Glutamatergic neuron (in vitro differentiated cells): ENCODE results near the gene CNTF. TPM values are rescaled to one million over a fixed set of nuclear protein-coding genes. Genes with fewer than 3 reads are reported as not detected.

Experiments used
- DNase-seq: peaks from one replicate; pipeline ENCODE4 v3.0.0; 2022
- H3K27ac Mint-ChIP-seq: one replicate; pipeline ENCODE4 v1.8.0; 2020; ENCODE audit warnings: mild to moderate bottlenecking, mixed read lengths, inconsistent platforms; ENCODE audit not compliant: unreplicated experiment
- H3K27me3 Mint-ChIP-seq: one replicate; pipeline ENCODE4 v1.8.0; 2020; ENCODE audit warnings: mild to moderate bottlenecking, moderate library complexity, mixed read lengths, inconsistent platforms; ENCODE audit not compliant: unreplicated experiment
- H3K36me3 Mint-ChIP-seq: one replicate; pipeline ENCODE4 v1.8.0; 2020; ENCODE audit warnings: mild to moderate bottlenecking, mixed read lengths, inconsistent platforms; ENCODE audit not compliant: unreplicated experiment
- H3K4me1 Mint-ChIP-seq: one replicate; pipeline ENCODE4 v1.8.0; 2020; ENCODE audit warnings: mild to moderate bottlenecking, low read depth, mixed read lengths, inconsistent platforms; ENCODE audit not compliant: unreplicated experiment
- H3K4me3 Mint-ChIP-seq: one replicate; pipeline ENCODE4 v1.8.0; 2020; ENCODE audit warnings: mild to moderate bottlenecking, mixed read lengths, inconsistent platforms; ENCODE audit not compliant: unreplicated experiment
- H3K9me3 Mint-ChIP-seq: one replicate; pipeline ENCODE4 v1.8.0; 2020; ENCODE audit warnings: mild to moderate bottlenecking, moderate library complexity, mixed read lengths, inconsistent platforms; ENCODE audit not compliant: unreplicated experiment
- CTCF ChIP-seq: fragments of 200-600 bp; sonication (generic); IDR thresholded peaks from one replicate; pipeline ENCODE4 v1.5.0; 2021; ENCODE audit not compliant: partially characterized antibody, unreplicated experiment
- total RNA-seq: library from RNA; stranded (reverse); fragmentation: NEBNext Ultra II Directional; extraction: Animal tissue kit (Norgen Biotek cat#: 25700); gene quantifications from one replicate; pipeline ENCODE4 v1.2.1, GENCODE V29; 2021; ENCODE audit not compliant: unreplicated experiment

Gene CNTF
- total RNA-seq, 1 donor from 2014 or later: 4.6 TPM

GRCh38 chr11:58579192-58580129, 43.0 kb upstream of the CNTF start:
- Mint-ChIP-seq H3K36me3 (no peaks in the 10 kb centered on the region), H3K27ac (peak overlapping the region; percentile 100), H3K9me3 (peaks cover 20% of the 10 kb centered on the region), H3K4me3 (peak overlapping the region; percentile 99), H3K27me3 (peaks cover 24% of the 10 kb centered on the region), H3K4me1 (peaks cover 15% of the 10 kb centered on the region)
- peak; percentile 94 for DNase-seq
- peak; percentile 61 for TF ChIP-seq CTCF

GRCh38 chr11:58580311-58580710, 42.2 kb upstream of the CNTF start:
- Mint-ChIP-seq H3K27ac (peak overlapping the region; percentile 100), H3K4me1 (peaks cover 15% of the 10 kb centered on the region), H3K36me3 (no peaks in the 10 kb centered on the region), H3K9me3 (peaks cover 20% of the 10 kb centered on the region), H3K27me3 (peaks cover 24% of the 10 kb centered on the region), H3K4me3 (peak overlapping the region; percentile 99)
- DNase-seq: no peak
- TF ChIP-seq CTCF: no peak

GRCh38 chr11:58582437-58582836, 40.0 kb upstream of the CNTF start:
- Mint-ChIP-seq H3K9me3 (peaks cover 17% of the 10 kb centered on the region), H3K36me3 (no peaks in the 10 kb centered on the region), H3K4me1 (peaks cover 9% of the 10 kb centered on the region), H3K27me3 (peaks cover 20% of the 10 kb centered on the region), H3K4me3 (peak overlapping the region; percentile 47), H3K27ac (no peak overlapping the region)
- no peak for TF ChIP-seq CTCF
- DNase-seq: no peak

- TF ChIP-seq CTCF: no peak
- no peaks in the 10 kb centered on the region for H3K36me3 Mint-ChIP-seq
- no peak for DNase-seq
- H3K27ac Mint-ChIP-seq: no peak overlapping the region
- peaks cover 1% of the 10 kb centered on the region for H3K27me3 Mint-ChIP-seq
- H3K9me3 Mint-ChIP-seq: no peaks in the 10 kb centered on the region
- H3K4me3 Mint-ChIP-seq: no peak overlapping the region
- peaks cover 1% of the 10 kb centered on the region for H3K4me1 Mint-ChIP-seq
These were observed 35.5 kb upstream of the CNTF start for GRCh38 chr11:58586998-58587397.

GRCh38 chr11:58591659-58592058, 30.8 kb upstream of the CNTF start:
- no peak overlapping the region for H3K27ac Mint-ChIP-seq
- no peaks in the 10 kb centered on the region for H3K36me3 Mint-ChIP-seq
- no peak overlapping the region for H3K4me3 Mint-ChIP-seq
- DNase-seq: no peak
- no peaks in the 10 kb centered on the region for H3K9me3 Mint-ChIP-seq
- H3K27me3 Mint-ChIP-seq: peaks cover 2% of the 10 kb centered on the region
- H3K4me1 Mint-ChIP-seq: peaks cover 3% of the 10 kb centered on the region
- no peak for TF ChIP-seq CTCF
